ENCODE results near the gene PBX4.

GRCh38 chr19:19539698-19540063 lies 78.8 kb downstream of the PBX4 start:
- TF ChIP-seq CTCF (IDR thresholded peaks at IDR 0.05; ENCODE audit: insufficient read depth, low read length, poor library complexity, severe bottlenecking) (no peak), EZH2phosphoT487 (conservative IDR thresholded peaks at IDR 0.05; ENCODE audit: low read length) (no peak)
